HTR-8/SVneo (cell line): Measurements from ENCODE around the gene WDR88.
"Not testable (repeated sequence)": the region's sequence is repeated elsewhere in the genome, so short reads cannot be mapped to it uniquely, and the experiment has no call there.

Source experiments
- DNase-seq: peaks from one replicate; pipeline ENCODE4 v3.0.0; 2011; ENCODE audit warnings: low spot score, mixed read lengths; ENCODE audit not compliant: insufficient read length
- FAIRE-seq: peaks from 2 replicates; lab custom pipeline; 2011; peaks lifted over from hg19 to GRCh38; lab: Jason Lieb, UNC

WDR88 gene

GRCh38 chr19:33126712-33127111 lies 5.2 kb upstream of the WDR88 start:
- FAIRE-seq, DNase-seq: not testable (repeated sequence)

- FAIRE-seq (no peak), DNase-seq (no peak)
These were observed 2.0 kb upstream of the WDR88 start for GRCh38 chr19:33129901-33130300.

GRCh38 chr19:33130433-33130832 lies 1.5 kb upstream of the WDR88 start:
- DNase-seq (no peak), FAIRE-seq (no peak)

DNA sequence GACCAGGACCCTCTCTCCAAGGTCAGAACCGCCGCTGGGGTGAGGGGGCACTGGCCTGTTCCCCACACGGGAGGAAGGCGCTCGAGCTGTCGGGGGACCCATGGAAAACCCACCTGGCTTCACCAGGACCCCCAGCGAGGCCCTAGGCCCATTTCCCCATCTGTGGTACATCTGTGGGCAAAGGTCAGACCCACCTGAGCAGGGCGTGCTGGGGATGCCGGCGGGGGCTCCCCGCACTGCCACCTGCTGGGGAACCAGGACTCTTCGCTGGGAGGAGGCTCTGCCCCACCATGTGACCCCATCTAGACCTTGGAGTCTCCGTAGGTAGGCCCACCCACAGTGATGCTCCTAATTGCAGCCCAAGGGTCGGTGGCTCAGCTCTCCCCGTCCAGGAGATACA lies 511 bp downstream of the WDR88 start:
- FAIRE-seq = no peak
- DNase-seq = no peak

DNA sequence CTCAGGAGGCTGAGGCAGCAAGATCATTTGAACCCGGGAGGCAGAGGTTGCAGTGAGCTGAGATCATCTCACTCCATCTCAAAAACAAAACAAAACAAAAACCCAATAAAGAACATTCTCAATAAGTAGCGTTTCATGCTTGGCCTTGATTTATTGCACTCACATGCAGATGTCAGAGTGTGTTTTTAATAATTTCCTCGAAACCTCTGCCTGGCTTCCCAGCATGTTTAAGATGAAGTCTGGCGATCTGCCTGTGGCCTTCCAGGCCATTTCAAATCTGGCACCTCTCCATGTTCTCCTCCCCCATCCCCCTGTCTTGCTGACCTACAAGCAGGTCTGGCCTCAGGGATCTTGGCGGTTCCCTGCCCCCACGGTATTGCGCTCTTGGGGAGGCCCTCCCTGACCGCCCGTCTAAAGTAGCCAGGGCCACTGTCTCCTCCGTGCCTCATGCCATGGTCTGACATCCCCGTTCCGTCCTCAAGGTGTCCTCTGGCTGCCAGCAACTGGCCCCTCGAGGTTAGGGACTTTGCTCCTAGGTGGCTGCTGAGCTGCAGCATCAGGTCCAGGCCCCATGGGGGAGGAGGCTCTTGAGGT lies 1.6 kb downstream of the WDR88 start:
- FAIRE-seq (no peak), DNase-seq (no peak)

- DNase-seq (no peak), FAIRE-seq (no peak)
These were observed 2.7 kb downstream of the WDR88 start for GRCh38 chr19:33134571-33135041.

DNA sequence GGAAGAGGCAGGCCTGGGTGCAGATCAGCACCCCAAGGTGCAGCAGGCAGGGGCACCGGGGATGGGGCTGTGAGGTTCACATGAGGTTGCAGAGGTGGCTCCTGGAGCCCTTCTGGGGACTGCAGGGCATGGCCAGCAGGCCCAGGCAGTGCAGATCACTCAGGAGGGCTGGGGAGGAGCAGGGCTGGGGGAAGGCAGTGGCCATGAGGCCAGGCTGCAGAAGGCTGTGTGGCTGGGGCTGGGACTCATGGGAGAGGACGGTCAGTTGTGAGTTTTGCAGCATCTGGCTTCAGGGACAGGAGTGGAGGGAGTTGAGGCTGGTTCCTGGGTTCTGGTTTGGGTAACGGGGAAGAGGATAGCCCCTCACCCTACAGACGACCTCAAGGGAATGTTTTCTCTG lies 7.3 kb downstream of the WDR88 start:
- FAIRE-seq (no peak), DNase-seq (no peak)

DNA sequence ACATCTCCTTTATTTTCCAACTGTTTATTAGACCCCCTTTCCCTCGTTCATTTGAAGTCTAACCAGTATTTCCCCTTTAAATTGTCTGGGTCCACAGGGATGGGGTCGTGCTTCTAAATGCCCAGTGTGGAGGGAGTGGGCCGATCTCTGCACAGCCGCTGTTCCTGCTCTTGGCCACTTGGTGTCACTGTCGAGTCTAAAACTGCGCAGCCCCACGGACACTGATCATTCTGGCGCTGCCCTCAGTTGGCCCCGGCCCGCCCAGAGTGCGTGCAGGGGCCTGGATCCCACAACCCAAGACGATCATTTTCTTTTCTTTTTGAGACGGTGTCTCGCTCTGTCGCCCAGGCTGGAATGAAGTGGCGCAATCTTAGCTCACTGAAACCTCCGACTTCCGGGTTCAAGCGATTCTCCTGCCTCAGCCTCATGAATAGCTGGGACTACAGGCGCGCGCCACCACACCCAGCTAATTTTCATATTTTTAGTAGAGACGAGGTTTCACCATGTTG lies 12.0 kb downstream of the WDR88 start:
- FAIRE-seq = peak; percentile 63
- peak; percentile 80 for DNase-seq

- no peak for FAIRE-seq
- no peak for DNase-seq
These were observed 14.3 kb downstream of the WDR88 start for GRCh38 chr19:33146209-33146608.

DNA sequence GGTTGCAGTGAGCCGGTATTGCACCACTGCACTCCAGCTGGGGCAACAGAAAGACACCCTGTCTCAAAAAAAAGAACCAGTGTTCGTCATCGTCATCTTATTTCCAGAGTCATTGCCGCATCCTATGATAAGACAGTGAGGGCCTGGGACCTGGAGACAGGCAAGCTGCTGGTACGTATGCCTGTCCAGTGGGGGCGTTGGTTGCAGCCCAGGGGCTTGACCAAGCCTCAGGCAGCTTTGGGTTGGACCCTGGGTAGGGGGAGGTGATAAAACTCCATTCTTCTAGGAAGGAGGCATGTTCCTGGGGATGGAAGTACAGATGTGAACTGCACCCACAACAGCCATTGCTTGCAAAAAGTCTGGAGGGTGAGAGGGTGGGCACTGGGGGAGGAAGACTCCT lies 15.6 kb downstream of the WDR88 start:
- DNase-seq (no peak), FAIRE-seq (no peak)

- FAIRE-seq (no peak), DNase-seq (no peak)
These were observed 19.1 kb downstream of the WDR88 start for GRCh38 chr19:33150852-33151518.

DNA sequence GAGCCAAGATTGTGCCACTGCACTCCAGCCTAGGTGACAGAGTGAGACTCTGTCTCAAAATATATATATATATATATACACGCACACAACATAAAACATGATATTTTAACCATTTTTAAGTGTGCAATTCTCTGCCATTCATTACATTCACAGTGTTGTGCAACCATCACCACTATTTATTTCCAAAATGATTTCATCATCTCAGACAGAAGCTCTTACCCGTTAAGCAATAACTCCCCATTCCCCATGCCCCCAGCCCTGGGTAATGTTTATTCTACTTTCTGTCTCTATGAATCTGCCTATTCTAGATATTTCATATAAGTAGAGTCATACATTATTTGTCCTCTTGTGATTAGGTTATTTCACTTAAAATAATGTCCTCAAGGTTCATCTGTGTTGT lies 20.3 kb downstream of the WDR88 start:
- FAIRE-seq = no peak

GRCh38 chr19:33152625-33153024 lies 20.7 kb downstream of the WDR88 start:
- not testable (repeated sequence) for DNase-seq, FAIRE-seq

More for the DNA sequence above, 20.3 kb downstream of the WDR88 start:
- no peak for DNase-seq

DNA sequence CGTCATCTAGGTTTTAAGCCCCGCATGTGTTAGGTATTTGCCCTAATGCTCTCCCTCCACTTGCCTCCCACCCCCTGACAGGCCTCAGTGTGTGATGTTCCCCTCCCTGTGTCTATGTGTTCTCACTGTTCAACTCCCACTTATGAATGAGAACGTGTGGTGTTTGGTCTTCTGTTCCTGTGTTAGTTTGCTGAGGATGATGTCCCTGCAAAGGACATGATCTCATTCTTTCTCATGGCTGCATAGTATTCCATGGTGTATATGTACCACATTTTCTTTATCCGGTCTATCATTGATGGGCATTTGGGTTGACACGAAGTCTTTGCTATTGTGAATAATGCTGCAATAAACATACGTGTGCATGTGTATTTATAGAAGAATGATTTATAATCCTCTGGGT lies 22.4 kb downstream of the WDR88 start:
- not testable (repeated sequence) for FAIRE-seq, DNase-seq

GRCh38 chr19:33156334-33156733 lies 24.4 kb downstream of the WDR88 start:
- no peak for DNase-seq
- FAIRE-seq = no peak

- FAIRE-seq = no peak
- DNase-seq = no peak
These were observed 26.0 kb downstream of the WDR88 start for GRCh38 chr19:33157906-33158305.

DNA sequence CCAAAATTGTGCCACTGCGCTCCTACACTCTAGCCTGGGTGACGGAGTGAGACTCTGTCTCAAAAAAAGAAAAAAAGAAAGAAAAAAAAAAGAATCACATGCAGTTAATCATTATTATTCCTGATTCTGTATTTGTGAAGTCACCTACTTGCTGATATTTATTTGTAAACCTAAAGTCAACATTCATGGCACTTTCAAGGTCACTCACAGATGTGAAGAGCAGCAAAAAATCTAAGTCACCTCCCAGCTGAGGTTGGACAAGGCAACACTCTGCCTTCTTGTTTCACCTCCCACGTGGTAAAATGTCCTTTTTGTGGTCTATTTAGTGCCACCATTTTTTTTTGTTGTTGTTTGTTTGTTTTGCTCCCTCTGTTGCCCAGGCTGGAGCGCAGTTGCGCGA lies 26.5 kb downstream of the WDR88 start:
- FAIRE-seq = no peak
- no peak for DNase-seq

DNA sequence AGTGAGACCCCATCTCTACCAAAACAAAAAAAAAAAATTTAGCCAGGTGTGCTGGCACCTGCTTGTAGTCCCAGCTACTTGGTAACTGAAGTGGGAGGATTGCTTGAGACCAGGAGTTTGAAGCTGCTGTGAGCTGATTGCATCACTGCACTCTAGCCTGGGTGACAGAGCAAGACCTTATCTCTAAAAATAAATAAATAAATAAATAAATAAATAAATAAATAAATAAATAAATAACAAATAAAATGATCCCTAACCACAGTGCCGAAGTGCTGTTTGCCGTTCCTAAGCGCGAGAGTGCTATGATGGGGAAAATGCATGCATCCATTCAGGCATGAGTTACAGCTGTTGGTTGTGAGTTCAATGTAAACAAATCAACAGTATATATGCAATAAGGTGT lies 27.2 kb downstream of the WDR88 start:
- DNase-seq (no peak), FAIRE-seq (no peak)

GRCh38 chr19:33159893-33160292 lies 28.0 kb downstream of the WDR88 start:
- DNase-seq = no peak
- FAIRE-seq = no peak

DNA sequence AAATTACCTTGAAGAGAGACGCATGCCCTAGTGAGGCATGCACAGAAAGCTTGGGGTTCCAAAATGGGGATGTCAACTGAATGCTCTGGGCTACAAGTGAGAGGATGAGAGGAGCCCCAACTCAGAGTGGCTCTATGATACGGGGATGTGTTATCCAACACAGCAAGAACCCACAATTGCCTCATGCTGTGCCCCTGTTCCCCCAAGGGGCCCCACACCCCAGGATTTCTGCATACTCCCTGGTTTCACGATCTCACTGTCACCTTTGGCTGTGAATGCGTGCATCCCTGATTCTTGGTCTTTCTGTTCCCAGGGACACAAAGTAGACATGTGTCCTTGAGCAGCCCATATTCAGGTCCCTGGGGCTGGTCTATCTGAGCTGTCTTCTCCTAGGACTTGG lies 29.3 kb downstream of the WDR88 start:
- no peak for DNase-seq
- no peak for FAIRE-seq

DNA sequence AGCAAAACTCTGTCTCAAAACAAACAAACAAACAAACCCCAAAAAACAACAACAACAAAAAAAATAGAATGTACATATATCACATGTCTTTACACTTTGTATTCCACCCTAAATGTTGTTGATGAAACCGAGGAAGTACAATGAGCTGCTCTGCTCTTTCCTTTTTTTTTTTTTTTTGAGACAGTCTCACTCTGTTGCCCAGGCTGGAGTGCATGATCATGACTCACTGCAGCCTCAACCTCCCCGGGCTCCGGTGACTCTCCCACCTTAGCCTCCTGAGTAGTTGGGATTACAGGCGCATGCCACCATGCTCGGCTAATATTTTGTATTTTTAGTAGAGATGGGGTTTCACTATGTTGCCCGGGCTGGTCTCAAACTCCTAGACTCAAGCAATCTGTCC lies 31.6 kb downstream of the WDR88 start:
- DNase-seq = no peak
- FAIRE-seq = no peak

DNA sequence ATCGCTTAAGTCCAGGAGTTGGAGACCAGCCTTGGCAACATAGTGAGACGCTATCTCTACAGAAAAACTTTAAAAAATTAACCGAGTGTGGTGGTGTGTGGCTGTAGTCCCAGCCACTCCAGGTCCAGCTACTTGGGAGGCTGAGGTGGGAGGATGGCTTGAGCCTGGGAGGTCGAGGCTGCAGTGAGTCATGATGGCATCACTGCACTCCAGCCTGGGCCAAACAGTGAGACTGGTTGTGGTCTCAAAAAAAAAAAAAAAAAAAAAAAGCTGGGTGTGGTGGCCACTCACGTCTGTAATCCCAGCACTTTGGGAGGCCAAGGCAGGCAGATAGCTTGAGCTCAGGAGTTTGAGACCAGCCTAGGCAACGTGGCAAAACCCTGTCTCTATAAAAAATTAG lies 34.1 kb downstream of the WDR88 start:
- FAIRE-seq, DNase-seq: not testable (repeated sequence)
